Amniotic epithelial cell (primary cell): ENCODE results near the gene KCNQ5.
A peak's percentile ranks its signal among the peaks of the same experiment; 100 is the strongest.
"Not testable (repeated sequence)": the region's sequence is repeated elsewhere in the genome, so short reads cannot be mapped to it uniquely, and the experiment has no call there.

Source experiments
- DNase-seq: peaks from one replicate; pipeline ENCODE4 v3.0.0-alpha.2; 2010; ENCODE audit warnings: low read depth

Gene KCNQ5

GRCh38 chr6:72844614-72845013 lies 222.8 kb downstream of the KCNQ5 start:
- no peak for DNase-seq

GRCh38 chr6:72849346-72849745 lies 227.5 kb downstream of the KCNQ5 start:
- no peak for DNase-seq

- no peak for DNase-seq
These were observed 228.2 kb downstream of the KCNQ5 start for GRCh38 chr6:72850040-72850439.

- DNase-seq, result no peak
These were observed 228.6 kb downstream of the KCNQ5 start for GRCh38 chr6:72850469-72850868.

GRCh38 chr6:72855471-72855870 lies 233.6 kb downstream of the KCNQ5 start:
- DNase-seq, result no peak

- no peak for DNase-seq
These were observed 234.9 kb downstream of the KCNQ5 start for GRCh38 chr6:72856801-72857200.

- DNase-seq, result peak; percentile 77
These were observed 236.1 kb downstream of the KCNQ5 start for GRCh38 chr6:72857791-72858585.

GRCh38 chr6:72861059-72861458 lies 239.2 kb downstream of the KCNQ5 start:
- DNase-seq, result no peak

GRCh38 chr6:72861935-72862432 lies 240.1 kb downstream of the KCNQ5 start:
- DNase-seq, result peak; percentile 74

GRCh38 chr6:72863131-72863530 lies 241.3 kb downstream of the KCNQ5 start:
- DNase-seq, result peak; percentile 83

GRCh38 chr6:72864236-72864635 lies 242.4 kb downstream of the KCNQ5 start:
- DNase-seq, result no peak

GRCh38 chr6:72864799-72865198 lies 242.9 kb downstream of the KCNQ5 start:
- no peak for DNase-seq

GRCh38 chr6:72865467-72865866 lies 243.6 kb downstream of the KCNQ5 start:
- peak; percentile 65 for DNase-seq

GRCh38 chr6:72869621-72870020 lies 247.8 kb downstream of the KCNQ5 start:
- DNase-seq, result no peak

- peak; percentile 59 for DNase-seq
These were observed 251.6 kb downstream of the KCNQ5 start for GRCh38 chr6:72873433-72873832.

- DNase-seq, result no peak
These were observed 254.4 kb downstream of the KCNQ5 start for GRCh38 chr6:72876256-72876655.

- DNase-seq, result no peak
These were observed 264.3 kb downstream of the KCNQ5 start for GRCh38 chr6:72886170-72886569.

- DNase-seq, result no peak
These were observed 268.4 kb downstream of the KCNQ5 start for GRCh38 chr6:72890233-72890632.

GRCh38 chr6:72890671-72891070 lies 268.8 kb downstream of the KCNQ5 start:
- DNase-seq, result no peak

GRCh38 chr6:72892901-72893300 lies 271.0 kb downstream of the KCNQ5 start:
- no peak for DNase-seq

- DNase-seq, result no peak
These were observed 272.2 kb downstream of the KCNQ5 start for GRCh38 chr6:72894091-72894490.

- not testable (repeated sequence) for DNase-seq
These were observed 276.4 kb downstream of the KCNQ5 start for GRCh38 chr6:72898313-72898712.

- no peak for DNase-seq
These were observed 284.0 kb downstream of the KCNQ5 start for GRCh38 chr6:72905705-72906478.
